GM19452 (cell line): ENCODE data around the gene GREM2.

ENCODE experiments used
- ATAC-seq: cut with Tn5 transposase; IDR thresholded peaks from one replicate; pipeline ENCODE4 v1.9.1; 2021; ENCODE audit not compliant: unreplicated experiment

The GREM2 gene

GRCh38 chr1:240462766-240463395 is 149.1 kb downstream of the GREM2 start:
- ATAC-seq, result no peak

- no peak for ATAC-seq
These were observed 149.7 kb downstream of the GREM2 start for GRCh38 chr1:240462277-240462676.

- ATAC-seq, result no peak
These were observed 154.8 kb downstream of the GREM2 start for GRCh38 chr1:240457203-240457602.

GRCh38 chr1:240455228-240455821 is 156.6 kb downstream of the GREM2 start:
- ATAC-seq, result no peak

GRCh38 chr1:240445369-240445768 is 166.6 kb downstream of the GREM2 start:
- ATAC-seq, result no peak

- no peak for ATAC-seq
These were observed 170.3 kb downstream of the GREM2 start for GRCh38 chr1:240441669-240442068.
